Mammary epithelial cell (primary cell): ENCODE measurements around the gene RRM2.

Experiments used
- CTCF ChIP-seq, 2 donors: IDR thresholded peaks in 1 of 2; conservative IDR thresholded peaks in 1 of 2; 2 replicates each; pipeline ENCODE4 v1.5.1; 2011 to 2012; ENCODE audit warnings: inconsistent platforms in 2 of 2, low read length in 2 of 2, mild to moderate bottlenecking in 2 of 2, control low read depth in 1 of 2, low read depth in 1 of 2; ENCODE audit not compliant: insufficient read depth in 1 of 2; ENCODE audit errors: extremely low read depth in 1 of 2
- EZH2 ChIP-seq: IDR thresholded peaks from 2 replicates; pipeline ENCODE4 v1.6.1; 2012; ENCODE audit warnings: low read length, inconsistent platforms, borderline replicate concordance

GRCh38 chr2:10075571-10076209 is 46.8 kb upstream of the RRM2 start:
- no peak for TF ChIP-seq EZH2
- TF ChIP-seq CTCF (conservative IDR thresholded peaks at IDR 0.05 in 1 of 2, IDR thresholded peaks at IDR 0.05 in 1 of 2; ENCODE audit: extremely low read depth in 1 of 2, insufficient read depth in 1 of 2, low read depth in 1 of 2, low read length in 2 of 2), result no peak
